HepG2 (cell line): ENCODE results near the gene AGAP1.

Experiments used
- ARHGAP35 ChIP-seq: sonication (generic); formaldehyde crosslinking; IDR thresholded peaks from 2 replicates; pipeline ENCODE4 v1.9.0; 2022; ENCODE audit warnings: mild to moderate bottlenecking, inconsistent platforms, moderate library complexity, missing genetic modification reagents, borderline replicate concordance
- KLF12 ChIP-seq: sonication (generic); formaldehyde crosslinking; IDR thresholded peaks from 2 replicates; pipeline ENCODE4 v1.4.0; 2020; ENCODE audit warnings: missing genetic modification reagents, borderline replicate concordance
- MAZ ChIP-seq, 2 experiments: sonication (generic) in 1 of 2; formaldehyde crosslinking in 1 of 2; IDR thresholded peaks; 2 replicates each; pipeline versions ENCODE4 v1.5.0 to v1.6.1; 2012 to 2020; ENCODE audit warnings: low read depth in 2 of 2, mild to moderate bottlenecking in 2 of 2, borderline replicate concordance in 1 of 2, improper control_type of control experiment in 1 of 2, low read length in 1 of 2, missing genetic modification reagents in 1 of 2, moderate library complexity in 1 of 2
- NCOA1 ChIP-seq: sonication (generic); formaldehyde crosslinking; IDR thresholded peaks from 2 replicates; pipeline ENCODE4 v1.9.0; 2021; ENCODE audit warnings: missing genetic modification reagents
- POLR2AphosphoS5 ChIP-seq: IDR thresholded peaks from 2 replicates; pipeline ENCODE4 v1.6.1; 2012; ENCODE audit warnings: low read depth, low read length
- SIN3A ChIP-seq: IDR thresholded peaks from 2 replicates; pipeline ENCODE4 v1.6.1; 2011; ENCODE audit warnings: low read depth, mild to moderate bottlenecking, control low read depth, low read length, borderline replicate concordance
- TERF1 ChIP-seq: sonication (generic); formaldehyde crosslinking; IDR thresholded peaks from 2 replicates; pipeline ENCODE4 v1.8.0; 2022; ENCODE audit warnings: mild to moderate bottlenecking, missing genetic modification reagents, moderate library complexity
- TFE3 ChIP-seq: IDR thresholded peaks from 2 replicates; pipeline ENCODE4 v1.6.1; 2016
- ZBTB14 ChIP-seq: sonication (generic); formaldehyde crosslinking; IDR thresholded peaks from 2 replicates; pipeline ENCODE4 v1.4.0; 2020; ENCODE audit warnings: missing genetic modification reagents
- ZBTB38 ChIP-seq: sonication (generic); formaldehyde crosslinking; IDR thresholded peaks from 2 replicates; pipeline ENCODE4 v1.5.1; 2020; ENCODE audit warnings: mild to moderate bottlenecking, missing genetic modification reagents
- ZNF383 ChIP-seq: sonication (generic); formaldehyde crosslinking; IDR thresholded peaks from 2 replicates; pipeline ENCODE4 v1.4.0; 2020; ENCODE audit warnings: missing genetic modification reagents, mild to moderate bottlenecking, borderline replicate concordance
- ZNF446 ChIP-seq: sonication (generic); formaldehyde crosslinking; IDR thresholded peaks from 2 replicates; pipeline ENCODE4 v1.5.0; 2020; ENCODE audit warnings: mild to moderate bottlenecking, missing genetic modification reagents
- ZSCAN9 ChIP-seq: IDR thresholded peaks from 2 replicates; pipeline ENCODE4 v1.6.1; 2016; ENCODE audit warnings: borderline replicate concordance

- TF ChIP-seq KLF12 (CRISPR knock-in tag) (no peak), TFE3 (CRISPR knock-in tag) (no peak), SIN3A (no peak), ZNF383 (CRISPR knock-in tag) (no peak), MAZ (IDR thresholded peaks at IDR 0.05; ENCODE audit: borderline replicate concordance, low read depth, low read length) (no peak), MAZ (CRISPR knock-in tag; IDR thresholded peaks at IDR 0.05; ENCODE audit: low read depth) (no peak), ZBTB14 (CRISPR knock-in tag) (no peak), ARHGAP35 (no peak), ZSCAN9 (CRISPR knock-in tag) (no peak), NCOA1 (no peak), TERF1 (CRISPR knock-in tag) (no peak), ZBTB38 (CRISPR knock-in tag) (no peak), POLR2AphosphoS5 (no peak), ZNF446 (no peak)
Observed at GRCh38 chr2:235770909-235771820, 277.3 kb downstream of the AGAP1 start.
